ENCODE measurements around the gene C6orf15. TPM values are rescaled to one million over a fixed set of nuclear protein-coding genes. Genes with fewer than 3 reads are reported as not detected.

Gene C6orf15
- total and polyA plus RNA-seq, 2 of the 8 experiments (the other 6 are each of a cell fraction or from before 2014, with no cell fraction given) = not detected

DNA sequence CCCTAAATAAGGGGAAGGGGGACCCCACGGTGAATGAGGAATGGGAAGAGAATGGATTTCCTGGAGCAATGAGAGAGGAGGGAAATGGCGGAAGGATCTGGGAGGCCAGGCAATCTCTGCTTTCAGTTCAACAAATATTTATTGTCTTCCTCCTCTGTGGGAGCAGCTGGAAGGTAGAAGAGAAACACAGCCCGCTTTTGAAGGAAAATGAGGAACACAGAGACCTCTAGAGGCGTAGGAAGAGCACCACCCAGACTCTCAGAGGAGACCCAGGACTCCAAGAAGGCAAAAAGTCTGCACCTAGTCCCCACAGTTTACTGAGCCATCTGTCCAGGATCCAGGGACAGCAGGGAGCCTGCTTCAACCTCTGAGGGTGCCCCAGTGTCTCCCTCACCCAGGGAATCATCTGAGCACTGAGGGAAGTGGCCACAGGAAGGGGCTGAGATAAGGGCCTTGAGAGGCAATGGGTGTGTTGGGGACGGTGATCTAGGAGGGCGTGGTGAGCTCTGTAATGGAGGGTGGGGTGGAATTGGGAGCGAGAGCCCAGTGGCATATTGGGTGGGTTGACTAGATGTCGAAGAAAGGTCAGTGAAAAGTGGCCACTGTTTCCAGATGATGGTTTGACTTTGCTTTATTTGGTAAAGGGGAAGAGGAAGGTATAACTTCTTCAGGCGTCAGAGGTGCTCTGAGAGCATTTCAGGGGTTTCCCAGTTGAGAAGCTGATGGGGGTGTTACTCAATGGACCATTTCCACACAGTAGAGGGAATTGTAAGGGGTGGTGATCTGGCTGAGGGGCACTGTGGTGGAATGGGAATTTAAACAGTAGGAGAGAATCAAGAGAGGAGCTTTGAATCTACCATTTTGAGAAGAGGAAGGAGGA is 2.8 kb upstream of the C6orf15 start (continued):
- TF ChIP-seq EP300 (IDR thresholded peaks at IDR 0.05; ENCODE audit: borderline replicate concordance in 1 of 2, low read depth in 2 of 2, low read length in 2 of 2) (no peak), SAP30 (IDR thresholded peaks at IDR 0.05; ENCODE audit: insufficient read depth, insufficient replicate concordance, low read length) (no peak), JUN (IDR thresholded peaks at IDR 0.05; ENCODE audit: low read depth, low read length) (no peak), BRCA1 (IDR thresholded peaks at IDR 0.05; ENCODE audit: low read depth, low read length) (no peak), SRF (IDR thresholded peaks at IDR 0.05; ENCODE audit: low read depth, low read length) (no peak), CHD2 (IDR thresholded peaks at IDR 0.05; ENCODE audit: low read length) (no peak)

Measured in H1 (cell line).